ENCODE results near the gene METTL18.

Gene METTL18

GRCh38 chr1:169821500-169821899 lies 26.8 kb upstream of the METTL18 start:
- peaks cover 4% of the 10 kb centered on the region for H3K9me3 ChIP-seq (ENCODE audit: insufficient read depth, low read depth, low read length)

DNA sequence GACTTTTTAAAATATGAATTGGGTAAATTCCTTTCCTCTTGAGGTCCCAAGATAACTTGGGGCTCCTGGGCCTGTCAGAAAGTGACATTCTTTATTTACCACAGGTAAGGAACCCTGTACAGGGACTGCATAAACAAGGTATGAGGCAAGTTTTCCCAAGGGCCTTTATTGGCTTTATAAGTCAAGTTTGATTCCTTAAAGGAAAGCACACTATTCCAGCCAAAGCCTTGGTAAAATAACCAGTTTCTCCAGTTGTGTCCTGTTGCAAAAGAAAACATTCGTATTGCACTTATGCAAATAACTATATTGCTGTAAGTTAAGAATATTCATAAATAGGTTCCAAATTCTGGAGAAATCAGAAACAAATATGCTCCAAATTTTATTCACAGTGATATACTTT lies 21.9 kb upstream of the METTL18 start:
- no peak overlapping the region for H3K23ac ChIP-seq (ENCODE audit: low read length)

More at GRCh38 chr1:169821500-169821899, 26.8 kb upstream of the METTL18 start:
- no peak overlapping the region for H3K14ac ChIP-seq (ENCODE audit: low read length)
- H2BK5ac ChIP-seq (ENCODE audit: low read depth, low read length, poor library complexity), result no peak overlapping the region
- H4K12ac ChIP-seq (ENCODE audit: low read depth, low read length), result no peak overlapping the region
- peaks cover 19 to 29% of the 10 kb centered on the region in 2 experiments for H3K36me3 ChIP-seq (ENCODE audit: control insufficient read depth in 1 of 2, insufficient read depth in 2 of 2, low read length in 2 of 2)
- H4K8ac ChIP-seq (ENCODE audit: low read depth, low read length), result no peak overlapping the region
- no peak overlapping the region for H3K4ac ChIP-seq (ENCODE audit: low read depth, low read length)
- no peak overlapping the region for H3K9ac ChIP-seq (ENCODE audit: low read length)
- no peaks in the 10 kb centered on the region for H3K4me1 ChIP-seq (ENCODE audit: control insufficient read depth in 1 of 2, insufficient read depth in 2 of 2, low read length in 2 of 2)
- H2AK5ac ChIP-seq (ENCODE audit: low read length), result no peak overlapping the region
- H3K4me2 ChIP-seq (ENCODE audit: low read length), result no peak overlapping the region
- H3K4me3 ChIP-seq (ENCODE audit: low read depth, low read length), result no peak overlapping the region
- no peak overlapping the region for H2BK12ac ChIP-seq (ENCODE audit: low read length)
- no peaks in the 10 kb centered on the region for H3K27me3 ChIP-seq (ENCODE audit: insufficient read depth, low read length)
- H2BK120ac ChIP-seq (ENCODE audit: insufficient read depth, low read length, poor library complexity), result no peak overlapping the region
- H2AFZ ChIP-seq (ENCODE audit: insufficient read depth, low read length, poor library complexity), result no peak overlapping the region
- 100% methylated on average over 1 of the region's 7 CpGs for WGBS (ENCODE audit: extremely low coverage, insufficient coverage, insufficient read length)
- H3K27ac ChIP-seq (ENCODE audit: low read depth, low read length), result no peak overlapping the region
- H3K79me1 ChIP-seq (ENCODE audit: low read length), result no peaks in the 10 kb centered on the region
- H3K79me2 ChIP-seq (ENCODE audit: control insufficient read depth, insufficient read depth, low read length, poor library complexity), result no peaks in the 10 kb centered on the region
- DNase-seq, result no peak
- H3K18ac ChIP-seq (ENCODE audit: low read length), result no peak overlapping the region
- no peak overlapping the region for H4K91ac ChIP-seq (ENCODE audit: low read depth, low read length)
- no peak overlapping the region for H3K23ac ChIP-seq (ENCODE audit: low read length)

DNA sequence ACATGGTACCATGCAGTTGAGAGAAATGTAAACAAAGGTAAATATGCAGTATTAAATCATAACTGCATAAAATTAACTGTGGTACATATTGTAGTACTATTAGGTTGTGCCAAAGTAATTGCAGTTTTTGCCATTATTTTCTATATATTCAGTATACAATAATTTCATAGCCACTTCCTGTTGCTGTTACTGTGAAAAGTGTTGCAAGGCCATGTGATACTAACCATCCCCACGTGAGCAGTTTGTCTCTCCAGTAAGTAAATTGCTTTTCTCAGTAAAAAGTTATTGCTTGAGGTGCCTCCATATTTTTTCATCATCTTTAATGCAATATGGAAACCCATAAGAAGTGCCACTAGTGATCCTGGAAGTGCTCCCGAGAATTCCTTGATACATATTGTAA lies 19.6 kb upstream of the METTL18 start:
- Histone ChIP-seq H2BK5ac (ENCODE audit: low read depth, low read length, poor library complexity) (no peak overlapping the region), H3K9ac (ENCODE audit: low read length) (no peak overlapping the region), H3K36me3 (ENCODE audit: control insufficient read depth in 1 of 2, insufficient read depth in 2 of 2, low read length in 2 of 2) (peaks cover 9 to 13% of the 10 kb centered on the region in 2 experiments), H2AFZ (ENCODE audit: insufficient read depth, low read length, poor library complexity) (no peak overlapping the region), H3K79me2 (ENCODE audit: control insufficient read depth, insufficient read depth, low read length, poor library complexity) (no peaks in the 10 kb centered on the region), H3K79me1 (ENCODE audit: low read length) (peaks cover 2% of the 10 kb centered on the region), H2BK12ac (ENCODE audit: low read length) (no peak overlapping the region), H3K18ac (ENCODE audit: low read length) (no peak overlapping the region), H3K27ac (ENCODE audit: low read depth, low read length) (no peak overlapping the region), H4K91ac (ENCODE audit: low read depth, low read length) (no peak overlapping the region), H4K8ac (ENCODE audit: low read depth, low read length) (no peak overlapping the region), H3K23ac (ENCODE audit: low read length) (no peak overlapping the region), H4K12ac (ENCODE audit: low read depth, low read length) (no peak overlapping the region), H3K4ac (ENCODE audit: low read depth, low read length) (no peak overlapping the region), H3K9me3 (ENCODE audit: insufficient read depth, low read depth, low read length) (peaks cover 4% of the 10 kb centered on the region), H2BK120ac (ENCODE audit: insufficient read depth, low read length, poor library complexity) (no peak overlapping the region), H3K27me3 (ENCODE audit: insufficient read depth, low read length) (no peaks in the 10 kb centered on the region), H2AK5ac (ENCODE audit: low read length) (no peak overlapping the region), H3K4me3 (ENCODE audit: low read depth, low read length) (no peak overlapping the region), H3K4me2 (ENCODE audit: low read length) (no peak overlapping the region), H3K14ac (ENCODE audit: low read length) (no peak overlapping the region), H3K4me1 (ENCODE audit: control insufficient read depth in 1 of 2, insufficient read depth in 2 of 2, low read length in 2 of 2) (no peaks in the 10 kb centered on the region)
- no peak for DNase-seq
- WGBS (ENCODE audit: extremely low coverage, insufficient coverage, insufficient read length), result no CpG with 5 or more reads among the region's 2 CpGs

More for the DNA sequence above, 21.9 kb upstream of the METTL18 start:
- H3K4me2 ChIP-seq (ENCODE audit: low read length), result no peak overlapping the region
- H2AFZ ChIP-seq (ENCODE audit: insufficient read depth, low read length, poor library complexity), result no peak overlapping the region
- no CpG with 5 or more reads among the region's 1 CpG for WGBS (ENCODE audit: extremely low coverage, insufficient coverage, insufficient read length)
- H2BK12ac ChIP-seq (ENCODE audit: low read length), result no peak overlapping the region
- no peaks in the 10 kb centered on the region for H3K79me2 ChIP-seq (ENCODE audit: control insufficient read depth, insufficient read depth, low read length, poor library complexity)
- no peak overlapping the region for H2BK120ac ChIP-seq (ENCODE audit: insufficient read depth, low read length, poor library complexity)
- H2AK5ac ChIP-seq (ENCODE audit: low read length), result no peak overlapping the region
- no peak overlapping the region for H3K14ac ChIP-seq (ENCODE audit: low read length)
- H3K4me1 ChIP-seq (ENCODE audit: control insufficient read depth in 1 of 2, insufficient read depth in 2 of 2, low read length in 2 of 2), result no peaks in the 10 kb centered on the region
- H2BK5ac ChIP-seq (ENCODE audit: low read depth, low read length, poor library complexity), result no peak overlapping the region
- DNase-seq, result peak in 1 of 2 donors; percentile 8
- no peaks in the 10 kb centered on the region for H3K27me3 ChIP-seq (ENCODE audit: insufficient read depth, low read length)
- no peak overlapping the region for H3K18ac ChIP-seq (ENCODE audit: low read length)
- H3K9ac ChIP-seq (ENCODE audit: low read length), result no peak overlapping the region
- peaks cover 4% of the 10 kb centered on the region for H3K9me3 ChIP-seq (ENCODE audit: insufficient read depth, low read depth, low read length)
- H3K27ac ChIP-seq (ENCODE audit: low read depth, low read length), result no peak overlapping the region
- H3K4ac ChIP-seq (ENCODE audit: low read depth, low read length), result no peak overlapping the region
- no peaks in the 10 kb centered on the region for H3K79me1 ChIP-seq (ENCODE audit: low read length)
- no peak overlapping the region for H4K91ac ChIP-seq (ENCODE audit: low read depth, low read length)
- H4K8ac ChIP-seq (ENCODE audit: low read depth, low read length), result no peak overlapping the region
- H4K12ac ChIP-seq (ENCODE audit: low read depth, low read length), result no peak overlapping the region
- H3K36me3 ChIP-seq (ENCODE audit: control insufficient read depth in 1 of 2, insufficient read depth in 2 of 2, low read length in 2 of 2), result peaks cover 6 to 20% of the 10 kb centered on the region in 2 experiments
- H3K4me3 ChIP-seq (ENCODE audit: low read depth, low read length), result no peak overlapping the region

GRCh38 chr1:169812131-169812530 lies 17.4 kb upstream of the METTL18 start:
- WGBS (ENCODE audit: extremely low coverage, insufficient coverage, insufficient read length), result no CpG with 5 or more reads among the region's 2 CpGs
- Histone ChIP-seq H3K27me3 (ENCODE audit: insufficient read depth, low read length) (no peaks in the 10 kb centered on the region), H3K9ac (ENCODE audit: low read length) (no peak overlapping the region), H3K4me3 (ENCODE audit: low read depth, low read length) (no peak overlapping the region), H2BK5ac (ENCODE audit: low read depth, low read length, poor library complexity) (no peak overlapping the region), H3K18ac (ENCODE audit: low read length) (no peak overlapping the region), H2BK120ac (ENCODE audit: insufficient read depth, low read length, poor library complexity) (no peak overlapping the region), H3K4me1 (ENCODE audit: control insufficient read depth in 1 of 2, insufficient read depth in 2 of 2, low read length in 2 of 2) (peaks cover 0 to 1% of the 10 kb centered on the region in 2 experiments), H3K23ac (ENCODE audit: low read length) (no peak overlapping the region), H3K79me1 (ENCODE audit: low read length) (peaks cover 2% of the 10 kb centered on the region), H3K9me3 (ENCODE audit: insufficient read depth, low read depth, low read length) (no peaks in the 10 kb centered on the region), H3K14ac (ENCODE audit: low read length) (no peak overlapping the region), H3K4ac (ENCODE audit: low read depth, low read length) (no peak overlapping the region), H2AK5ac (ENCODE audit: low read length) (no peak overlapping the region), H4K12ac (ENCODE audit: low read depth, low read length) (no peak overlapping the region), H2BK12ac (ENCODE audit: low read length) (no peak overlapping the region), H2AFZ (ENCODE audit: insufficient read depth, low read length, poor library complexity) (no peak overlapping the region), H4K91ac (ENCODE audit: low read depth, low read length) (no peak overlapping the region), H3K27ac (ENCODE audit: low read depth, low read length) (no peak overlapping the region), H4K8ac (ENCODE audit: low read depth, low read length) (no peak overlapping the region), H3K79me2 (ENCODE audit: control insufficient read depth, insufficient read depth, low read length, poor library complexity) (no peaks in the 10 kb centered on the region), H3K4me2 (ENCODE audit: low read length) (no peak overlapping the region), H3K36me3 (ENCODE audit: control insufficient read depth in 1 of 2, insufficient read depth in 2 of 2, low read length in 2 of 2) (peaks cover 11% of the 10 kb centered on the region in 2 experiments)
- DNase-seq, result peak in 1 of 2 donors; percentile 2
